Stimulated activated CD4-positive, alpha-beta T cell treated with anti-CD3 and anti-CD28 coated beads, Interleukin-15, amount 100 ng/mL, for 48 hours (primary cell): Measurements from ENCODE around the gene EPS8L3.
"Not testable (repeated sequence)": the region's sequence is repeated elsewhere in the genome, so short reads cannot be mapped to it uniquely, and the experiment has no call there.

Experiments used
- DNase-seq, 2 donors: peaks; one replicate each; pipeline ENCODE4 v3.0.0-alpha.2; 2020; ENCODE audit warnings: low read depth in 2 of 2

Gene EPS8L3

DNA sequence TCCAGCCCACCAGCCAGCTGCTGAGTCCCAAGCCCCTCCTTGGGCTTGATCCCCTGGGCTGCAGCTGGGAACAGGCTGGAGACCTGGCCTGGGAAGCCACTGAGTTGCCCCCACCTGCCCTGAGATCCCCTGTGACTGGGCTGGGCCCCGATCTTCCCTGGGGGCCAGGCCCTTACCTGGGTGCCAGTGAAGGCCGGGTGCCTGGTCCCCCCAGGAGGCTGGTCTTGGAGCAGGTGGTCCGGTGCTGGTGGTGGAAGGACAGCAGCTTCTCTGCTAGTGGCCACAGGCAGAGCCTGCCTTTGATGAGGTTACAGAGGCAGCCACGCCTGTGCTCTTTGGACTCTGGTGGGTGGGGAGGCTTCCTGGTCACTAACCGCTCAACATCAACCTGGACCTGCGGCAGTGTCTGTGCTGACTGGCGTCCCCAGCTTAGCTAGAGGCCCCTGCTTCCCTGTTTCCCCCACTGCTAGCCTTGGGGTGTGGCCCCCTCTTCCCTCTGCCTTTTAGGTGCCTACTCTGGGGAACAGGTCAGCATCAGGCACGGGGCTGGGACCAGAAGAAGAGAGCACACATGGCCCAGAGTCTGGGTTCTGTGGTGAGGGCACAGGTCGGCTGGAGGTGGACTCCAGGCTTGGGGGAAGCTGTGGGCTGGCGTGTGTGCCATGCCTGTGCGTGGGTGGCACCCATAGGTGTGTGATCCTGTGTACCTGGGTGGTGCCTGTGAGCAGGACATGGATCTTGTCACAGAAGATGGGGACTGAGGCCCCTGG, at the start of gene EPS8L3:
Gene EPS8L3 (minus strand): TSS at position 278 of the 770 bp plus-strand sequence. CDS start 2,174 bp downstream, outside the sequence.
- DNase-seq: no peak

- no peak for DNase-seq
These were observed 49.1 kb upstream of the EPS8L3 start for GRCh38 chr1:109812691-109813393.

DNA sequence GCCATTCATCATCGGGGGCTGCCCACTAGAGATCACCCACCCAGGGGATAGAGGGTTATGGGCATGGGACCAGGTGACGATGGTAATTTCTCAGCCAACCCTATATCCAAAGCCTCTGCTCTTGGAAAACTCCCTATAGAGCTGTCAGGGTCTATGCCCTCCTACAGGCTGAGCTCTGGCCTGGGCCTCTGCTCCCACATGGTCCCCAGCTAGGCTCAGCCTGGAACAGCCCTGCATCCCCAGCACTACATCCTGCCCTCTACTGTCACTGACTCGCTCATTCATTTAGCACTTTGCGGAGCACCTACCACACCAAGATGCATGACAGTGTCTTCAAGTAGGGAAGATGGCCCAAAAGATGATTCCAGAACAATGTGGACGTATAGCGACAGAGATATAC, 45.0 kb upstream of the EPS8L3 start:
- DNase-seq: no peak

- DNase-seq: no peak
These were observed 44.3 kb upstream of the EPS8L3 start for GRCh38 chr1:109807822-109808680.

- no peak for DNase-seq
These were observed 43.7 kb upstream of the EPS8L3 start for GRCh38 chr1:109807402-109807801.

GRCh38 chr1:109806733-109807400, 43.1 kb upstream of the EPS8L3 start:
- DNase-seq: no peak

- no peak for DNase-seq
These were observed 41.9 kb upstream of the EPS8L3 start for GRCh38 chr1:109805486-109806165.

- no peak for DNase-seq
These were observed 40.9 kb upstream of the EPS8L3 start for GRCh38 chr1:109804660-109805059.

DNA sequence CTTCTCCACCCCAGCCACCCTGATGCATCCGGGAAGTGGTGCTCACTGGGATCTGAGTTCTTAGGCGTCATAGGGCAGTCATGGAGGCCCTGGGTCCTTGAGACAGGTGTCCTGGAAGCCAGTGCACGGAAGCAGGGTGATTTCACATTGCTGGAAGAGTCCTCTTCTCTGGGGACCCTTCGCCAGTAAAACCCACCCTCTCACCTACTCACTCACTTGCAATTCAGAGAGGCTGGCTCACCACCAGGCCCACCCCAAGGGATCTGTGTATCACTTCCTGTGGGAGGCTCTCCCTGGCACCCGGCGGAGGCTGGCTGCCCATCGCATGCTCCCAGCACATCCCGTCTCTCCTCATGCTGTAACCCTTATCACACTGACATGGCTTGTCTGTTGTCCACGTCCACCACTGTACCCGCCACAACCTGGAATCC, 40.2 kb upstream of the EPS8L3 start:
- DNase-seq: no peak

- no peak for DNase-seq
These were observed 39.3 kb upstream of the EPS8L3 start for GRCh38 chr1:109802901-109803561.

DNA sequence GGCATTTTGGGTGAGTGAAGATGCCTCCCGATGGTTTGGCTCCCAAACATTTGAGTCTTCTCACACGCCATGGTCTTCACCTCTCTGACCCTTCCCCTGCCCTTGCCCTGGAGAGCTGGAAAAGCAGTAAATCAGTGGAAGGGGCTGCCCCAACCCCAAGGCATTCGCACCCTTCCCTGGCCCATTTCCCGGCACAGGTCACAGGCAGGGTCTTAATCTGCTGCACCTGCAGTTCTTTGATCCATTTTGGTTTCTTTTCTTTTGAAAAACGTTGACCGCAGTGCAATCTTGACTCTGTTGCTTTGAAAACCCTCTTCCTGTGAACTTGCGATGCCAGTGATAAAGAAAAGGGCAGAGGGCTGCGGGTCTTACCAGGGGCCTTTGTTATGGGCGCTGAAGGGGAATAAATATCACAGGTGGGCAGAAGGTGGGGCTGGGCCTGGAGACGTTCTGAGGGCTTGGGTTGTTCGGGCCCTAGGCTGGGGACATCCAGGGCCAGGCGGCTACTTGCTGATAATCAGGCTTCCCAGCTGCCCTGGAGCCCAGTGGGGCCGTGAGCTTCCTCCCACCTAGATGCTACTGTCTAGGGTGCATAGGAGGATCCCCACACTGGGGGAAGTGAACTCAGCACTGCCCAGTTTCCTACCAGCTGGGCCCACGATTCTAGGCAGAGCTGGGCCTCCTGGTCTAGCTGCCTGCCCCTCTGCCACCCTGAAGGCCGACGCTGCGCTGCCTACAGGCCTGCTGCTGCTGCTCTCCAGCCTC, 38.6 kb upstream of the EPS8L3 start:
- DNase-seq: peak; percentile 32 to 43

- no peak for DNase-seq
These were observed 38.0 kb upstream of the EPS8L3 start for GRCh38 chr1:109801791-109802135.

DNA sequence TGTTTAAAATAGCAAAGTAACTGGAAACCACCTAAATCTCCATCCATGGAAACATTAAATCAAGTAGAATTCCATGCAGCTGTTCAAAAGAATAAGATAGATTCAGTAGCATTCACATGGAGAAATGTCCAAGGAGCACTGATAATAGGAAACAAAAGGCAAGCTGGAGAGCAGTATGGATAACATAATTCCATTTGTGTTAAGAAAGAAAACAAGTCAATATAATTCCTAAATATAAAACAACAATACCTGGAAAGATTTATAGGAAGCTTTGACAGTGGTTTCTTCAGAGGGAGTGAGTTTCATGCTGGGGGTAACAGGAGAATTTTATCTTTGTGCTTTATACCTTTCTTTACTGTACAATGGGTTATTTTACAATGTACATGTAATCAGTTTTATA, 36.6 kb upstream of the EPS8L3 start:
- DNase-seq: no peak

- no peak for DNase-seq
These were observed 35.7 kb upstream of the EPS8L3 start for GRCh38 chr1:109799445-109799844.

- DNase-seq: not testable (repeated sequence)
These were observed 33.5 kb upstream of the EPS8L3 start for GRCh38 chr1:109797303-109797595.

DNA sequence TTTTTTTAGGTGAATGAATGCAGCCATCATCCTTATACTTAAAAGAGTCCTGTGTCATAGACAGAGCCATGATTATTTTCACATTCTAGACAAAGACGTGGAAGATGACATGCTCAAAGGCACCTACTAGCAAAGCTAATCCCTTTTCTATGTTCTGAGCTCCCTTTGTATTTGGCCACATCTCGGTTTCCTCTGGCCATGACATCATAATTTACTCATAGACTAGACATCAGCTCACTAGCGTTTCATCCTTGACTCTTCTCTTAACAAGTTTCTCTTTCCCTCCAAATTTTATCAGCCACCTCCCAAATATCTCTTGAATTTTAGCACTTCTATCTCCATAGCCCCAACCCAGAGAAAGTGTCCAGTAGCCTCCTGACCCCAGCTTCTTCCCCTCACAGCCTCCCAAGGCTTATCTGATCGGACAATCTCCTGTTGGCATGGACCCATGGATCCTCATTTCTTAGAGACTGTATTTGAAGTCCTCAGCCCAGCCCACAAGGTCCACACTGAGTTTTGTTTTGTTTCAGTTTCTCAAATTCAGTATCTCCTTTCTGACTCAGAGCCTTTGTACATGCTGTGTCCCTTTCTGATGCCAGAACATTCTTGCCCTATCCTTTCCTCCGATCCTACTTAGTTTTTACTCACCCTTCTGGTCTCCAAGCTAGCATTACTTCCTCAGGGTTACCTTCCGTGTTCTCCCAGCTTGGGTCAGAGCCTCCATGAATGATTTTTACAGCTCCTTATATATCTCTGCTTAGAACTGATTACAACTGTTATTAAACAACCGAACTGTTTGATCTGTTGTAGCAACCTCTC, 33.0 kb upstream of the EPS8L3 start:
- no peak for DNase-seq

- DNase-seq: no peak
These were observed 30.8 kb upstream of the EPS8L3 start for GRCh38 chr1:109794319-109795132.
